GOT3 (cell line): ENCODE results near the gene HOMER2.
"Not testable (repeated sequence)": the region's sequence is repeated elsewhere in the genome, so short reads cannot be mapped to it uniquely, and the experiment has no call there.

Experiments used
- DNase-seq: peaks from one replicate; lab custom pipeline; 2025; ENCODE audit warnings: mixed read lengths; lab: John Stamatoyannopoulos, UW

HOMER2 gene

GRCh38 chr15:82964890-82965289 lies 12.4 kb upstream of the HOMER2 start:
- no peak for DNase-seq

GRCh38 chr15:82963471-82964341 lies 11.2 kb upstream of the HOMER2 start:
- DNase-seq, result no peak

- DNase-seq, result no peak
Measured at GRCh38 chr15:82960766-82961165, 8.2 kb upstream of the HOMER2 start.

GRCh38 chr15:82959423-82959822 lies 6.9 kb upstream of the HOMER2 start:
- DNase-seq, result no peak

GRCh38 chr15:82958638-82959037 lies 6.1 kb upstream of the HOMER2 start:
- no peak for DNase-seq

- no peak for DNase-seq
Measured at GRCh38 chr15:82951472-82952157, 905 bp downstream of the HOMER2 start.

- no peak for DNase-seq
Measured at GRCh38 chr15:82950746-82951370, 1.7 kb downstream of the HOMER2 start.

- DNase-seq, result no peak
Measured at GRCh38 chr15:82950295-82950694, 2.2 kb downstream of the HOMER2 start.

- no peak for DNase-seq
Measured at GRCh38 chr15:82946155-82946701, 6.3 kb downstream of the HOMER2 start.

GRCh38 chr15:82945326-82945725 lies 7.2 kb downstream of the HOMER2 start:
- no peak for DNase-seq

GRCh38 chr15:82944821-82945220 lies 7.7 kb downstream of the HOMER2 start:
- no peak for DNase-seq

GRCh38 chr15:82944056-82944455 lies 8.5 kb downstream of the HOMER2 start:
- DNase-seq, result no peak

GRCh38 chr15:82943176-82943575 lies 9.3 kb downstream of the HOMER2 start:
- DNase-seq, result no peak

- DNase-seq, result no peak
Measured at GRCh38 chr15:82942691-82943090, 9.8 kb downstream of the HOMER2 start.

- not testable (repeated sequence) for DNase-seq
Measured at GRCh38 chr15:82939678-82940077, 12.8 kb downstream of the HOMER2 start.

- no peak for DNase-seq
Measured at GRCh38 chr15:82937712-82938058, 14.8 kb downstream of the HOMER2 start.

- no peak for DNase-seq
Measured at GRCh38 chr15:82936966-82937711, 15.4 kb downstream of the HOMER2 start.

- DNase-seq, result no peak
Measured at GRCh38 chr15:82935382-82935781, 17.1 kb downstream of the HOMER2 start.

GRCh38 chr15:82934100-82934880 lies 18.2 kb downstream of the HOMER2 start:
- DNase-seq, result no peak

GRCh38 chr15:82933576-82933975 lies 18.9 kb downstream of the HOMER2 start:
- DNase-seq, result no peak

GRCh38 chr15:82931221-82931620 lies 21.3 kb downstream of the HOMER2 start:
- no peak for DNase-seq
